Tibial nerve (tissue), 4 donors: Measurements from ENCODE around the gene STIMATE. TPM values are rescaled to one million over a fixed set of nuclear protein-coding genes. Genes with fewer than 3 reads are reported as not detected.
A peak's percentile ranks its signal among the peaks of the same experiment; 100 is the strongest.

Experiments
- DNase-seq, 2 donors: peaks; one replicate each; pipeline ENCODE4 v3.0.0-alpha.2; 2019; ENCODE audit warnings: low spot score in 2 of 2
- H3K27ac ChIP-seq, 4 donors: fragments of 200-600 bp; sonication (generic) in 3 of 4; one replicate each; pipeline ENCODE4 v1.5.1; 2017 to 2019; ENCODE audit warnings: mild to moderate bottlenecking in 1 of 4
- H3K27me3 ChIP-seq, 2 donors: fragments of 200-600 bp; sonication (generic) in 1 of 2; one replicate each; pipeline versions ENCODE4 v1.5.1 to v1.6.0; 2017 to 2019
- H3K36me3 ChIP-seq, 3 donors: fragments of 200-600 bp; sonication (generic); one replicate each; pipeline ENCODE4 v1.5.1; 2018 to 2019
- H3K4me1 ChIP-seq, 4 donors: fragments of 200-600 bp; sonication (generic) in 3 of 4; one replicate each; pipeline ENCODE4 v1.5.1; 2017 to 2019
- H3K4me3 ChIP-seq, 4 donors: fragments of 200-600 bp; sonication (generic) in 3 of 4; one replicate each; pipeline ENCODE4 v1.5.1; 2017 to 2019; ENCODE audit warnings: mild to moderate bottlenecking in 1 of 4, moderate library complexity in 1 of 4
- H3K9me3 ChIP-seq, 4 donors: fragments of 200-600 bp; sonication (generic) in 3 of 4; one replicate each; pipeline ENCODE4 v1.5.1; 2017 to 2019
- EP300 ChIP-seq, 2 donors: sonication (generic); formaldehyde crosslinking; IDR thresholded peaks; one replicate each; pipeline ENCODE4 v1.6.1; 2017; ENCODE audit warnings: antibody characterized with exemption in 2 of 2, mild to moderate bottlenecking in 1 of 2
- POLR2A ChIP-seq, 2 donors: fragments of 450-650 bp; IDR thresholded peaks; one replicate each; pipeline ENCODE4 v1.6.1; 2017; ENCODE audit warnings: antibody characterized with exemption in 2 of 2, mild to moderate bottlenecking in 2 of 2, moderate library complexity in 2 of 2
- WGBS, 2 donors: methylation state at CpG; one replicate each; pipeline ENCODE4 v1.1.5; 2018; 5-methylcytosine and 5-hydroxymethylcytosine counted together
- small RNA-seq: library from RNA; depleted of rRNA; stranded (forward); fragments of <200 nt; gene quantifications from one replicate; pipeline ENCODE3, GENCODE V24; 2016
- total RNA-seq, 4 donors: library from RNA; depleted of rRNA; stranded (reverse); fragments of >200 nt; gene quantifications; one replicate each; pipeline ENCODE4 v1.1.0, GENCODE V29; 2016
- TF ChIP-seq, protein P1 (sequence below), 5 experiments: fragments of 200-600 bp in 3 of 5; fragments of 450-650 bp in 2 of 5; sonication (generic) in 3 of 5; IDR thresholded peaks; one replicate each; pipeline ENCODE4 v1.5.1; 2016 to 2019; ENCODE audit warnings: antibody characterized with exemption in 5 of 5, mild to moderate bottlenecking in 3 of 5, moderate library complexity in 2 of 5

The STIMATE gene
- total RNA-seq, 4 donors from 2014 or later = 35.4 to 82.3 (median 46.0) TPM

GRCh38 chr3:52787672-52788625 is 109.4 kb downstream of the STIMATE start:
- Histone ChIP-seq H3K9me3 (no peaks in the 10 kb centered on the region), H3K27me3 (no peaks in the 10 kb centered on the region), H3K4me3 (no peak overlapping the region), H3K27ac (peak overlapping the region in 1 of 4 donors; percentile 12), H3K4me1 (peaks cover 0 to 10% (median 0%) of the 10 kb centered on the region in 4 donors), H3K36me3 (no peaks in the 10 kb centered on the region)
- no peak for TF ChIP-seq POLR2A (IDR thresholded peaks at IDR 0.05)
- TF ChIP-seq, protein P1, sequence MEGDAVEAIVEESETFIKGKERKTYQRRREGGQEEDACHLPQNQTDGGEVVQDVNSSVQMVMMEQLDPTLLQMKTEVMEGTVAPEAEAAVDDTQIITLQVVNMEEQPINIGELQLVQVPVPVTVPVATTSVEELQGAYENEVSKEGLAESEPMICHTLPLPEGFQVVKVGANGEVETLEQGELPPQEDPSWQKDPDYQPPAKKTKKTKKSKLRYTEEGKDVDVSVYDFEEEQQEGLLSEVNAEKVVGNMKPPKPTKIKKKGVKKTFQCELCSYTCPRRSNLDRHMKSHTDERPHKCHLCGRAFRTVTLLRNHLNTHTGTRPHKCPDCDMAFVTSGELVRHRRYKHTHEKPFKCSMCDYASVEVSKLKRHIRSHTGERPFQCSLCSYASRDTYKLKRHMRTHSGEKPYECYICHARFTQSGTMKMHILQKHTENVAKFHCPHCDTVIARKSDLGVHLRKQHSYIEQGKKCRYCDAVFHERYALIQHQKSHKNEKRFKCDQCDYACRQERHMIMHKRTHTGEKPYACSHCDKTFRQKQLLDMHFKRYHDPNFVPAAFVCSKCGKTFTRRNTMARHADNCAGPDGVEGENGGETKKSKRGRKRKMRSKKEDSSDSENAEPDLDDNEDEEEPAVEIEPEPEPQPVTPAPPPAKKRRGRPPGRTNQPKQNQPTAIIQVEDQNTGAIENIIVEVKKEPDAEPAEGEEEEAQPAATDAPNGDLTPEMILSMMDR (IDR thresholded peaks at IDR 0.05) = no peak
- no peak for TF ChIP-seq EP300 (IDR thresholded peaks at IDR 0.05)
- DNase-seq = no peak
- WGBS, 2 donors = 59 to 62% methylated on average over 16 to 17 of the region's 17 CpGs

- no peak for DNase-seq
- Histone ChIP-seq H3K4me3 (no peak overlapping the region), H3K9me3 (no peaks in the 10 kb centered on the region), H3K27ac (peak overlapping the region in 1 of 4 donors; percentile 12), H3K36me3 (no peaks in the 10 kb centered on the region), H3K27me3 (no peaks in the 10 kb centered on the region), H3K4me1 (peaks cover 0 to 9% (median 0%) of the 10 kb centered on the region in 4 donors)
- 75 to 77% methylated on average over 11 of the region's 11 CpGs for whole genome bisulfite sequencing, 2 donors
- TF ChIP-seq EP300 (IDR thresholded peaks at IDR 0.05) (no peak), POLR2A (IDR thresholded peaks at IDR 0.05) (no peak)
- TF ChIP-seq, protein P1 (IDR thresholded peaks at IDR 0.05) = no peak
Measured at GRCh38 chr3:52787246-52787645, 110.1 kb downstream of the STIMATE start.

Small RNAs within 50 kb of the gene (small RNA-seq; reads per million reads assigned to genes)
- not detected for gene MIR8064
- gene MUSTN1 = not detected

Other genes starting within 250 kb of the STIMATE start
- 100 to 1,000 TPM in 3 of 4 donors, 10 to 100 TPM in 1; 87.0 to 123 (median 114) TPM for gene PBRM1, start 211.6 kb downstream of the STIMATE start, total RNA-seq
- gene GNL3, start 211.5 kb downstream of the STIMATE start, total RNA-seq = 10 to 100 TPM; 44.8 to 57.5 (median 52.6) TPM
- 100 to 1,000 TPM in 1 of 4 donors, 10 to 100 TPM in 3; 44.7 to 109 (median 94.9) TPM for gene GLT8D1, start 191.8 kb downstream of the STIMATE start, total RNA-seq
- gene SPCS1, start 191.4 kb downstream of the STIMATE start, total RNA-seq = 100 to 1,000 TPM in 1 of 4 donors, 10 to 100 TPM in 3; 58.8 to 123 (median 77.4) TPM
- 10 to 100 TPM; 19.2 to 26.7 (median 20.5) TPM for gene NEK4, start 126.6 kb downstream of the STIMATE start, total RNA-seq
- gene ITIH1, start 119.9 kb downstream of the STIMATE start, total RNA-seq = 1 to 10 TPM in 1 of 4 donors, not detected in 3; 4.1 TPM
- gene ITIH3, start 102.8 kb downstream of the STIMATE start, total RNA-seq = 10 to 100 TPM in 3 of 4 donors, 1 to 10 TPM in 1; 9.4 to 29.6 (median 20.1) TPM
- gene ITIH4, start 66.9 kb downstream of the STIMATE start, total RNA-seq = 10 to 100 TPM in 2 of 4 donors, 1 to 10 TPM in 2; 5.4 to 24.9 (median 10.1) TPM
- gene MUSTN1, start 62.5 kb downstream of the STIMATE start, total RNA-seq = 10 to 100 TPM; 38.5 to 77.9 (median 64.9) TPM
- gene SFMBT1, start 148.5 kb upstream of the STIMATE start, total RNA-seq = 10 to 100 TPM; 15.5 to 31.2 (median 18.2) TPM
- 10 to 100 TPM; 12.0 to 18.6 (median 14.6) TPM for gene RFT1, start 232.9 kb upstream of the STIMATE start, total RNA-seq